ENCODE measurements around the gene IFIT3.
"Not testable (repeated sequence)": the region's sequence is repeated elsewhere in the genome, so short reads cannot be mapped to it uniquely, and the experiment has no call there.

Gene IFIT3

DNA sequence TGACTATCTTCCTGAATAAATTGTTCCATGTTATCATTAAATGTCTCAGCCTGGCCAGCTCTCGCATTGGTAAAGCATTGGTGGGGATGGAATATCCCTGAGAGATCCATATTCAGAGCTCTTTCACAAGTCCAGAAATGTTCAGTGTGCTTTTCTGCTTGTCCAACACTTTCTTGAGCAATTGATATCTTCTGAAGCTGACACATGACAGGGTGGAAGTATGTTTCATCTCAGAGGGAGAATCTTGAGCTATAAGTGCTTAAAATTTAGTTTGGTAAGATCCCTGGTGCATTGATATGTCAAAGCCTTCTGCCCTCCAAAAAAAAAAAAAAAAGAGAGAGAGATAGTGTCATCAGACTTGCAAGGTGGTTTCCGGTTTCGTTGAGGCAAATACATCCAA is 7.4 kb downstream of the IFIT3 start:
- DNase-seq (ENCODE audit: low read depth in 3 of 3), result no peak

- no peak for DNase-seq (ENCODE audit: low read depth in 3 of 3)
These were observed 8.4 kb downstream of the IFIT3 start for GRCh38 chr10:89336241-89336640.

DNA sequence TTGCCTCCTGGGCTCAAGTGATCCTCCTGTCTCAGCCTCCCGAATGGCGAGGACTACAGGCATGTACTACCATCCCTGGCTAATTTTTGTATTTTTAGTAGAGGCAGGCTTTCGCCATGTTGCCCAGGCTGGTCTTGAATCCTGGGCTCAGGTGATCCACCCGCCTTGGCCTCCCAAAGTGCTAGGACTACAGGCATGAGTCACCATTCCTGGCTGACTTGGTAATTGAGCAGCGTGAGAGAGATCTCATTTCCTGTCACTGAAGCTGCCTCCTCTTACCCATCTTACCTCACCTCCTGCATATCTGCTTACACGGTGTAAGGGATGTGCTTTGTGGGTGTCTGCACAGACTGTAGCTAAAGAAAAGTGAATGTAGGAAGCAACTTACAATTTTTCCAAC is 9.7 kb downstream of the IFIT3 start:
- peak in 1 of 3 donors; percentile 18 for DNase-seq (ENCODE audit: low read depth in 3 of 3)

- no peak for DNase-seq (ENCODE audit: low read depth in 3 of 3)
These were observed 10.9 kb downstream of the IFIT3 start for GRCh38 chr10:89338713-89339112.

- DNase-seq (ENCODE audit: low read depth in 3 of 3), result no peak
These were observed 12.1 kb downstream of the IFIT3 start for GRCh38 chr10:89339875-89340274.

DNA sequence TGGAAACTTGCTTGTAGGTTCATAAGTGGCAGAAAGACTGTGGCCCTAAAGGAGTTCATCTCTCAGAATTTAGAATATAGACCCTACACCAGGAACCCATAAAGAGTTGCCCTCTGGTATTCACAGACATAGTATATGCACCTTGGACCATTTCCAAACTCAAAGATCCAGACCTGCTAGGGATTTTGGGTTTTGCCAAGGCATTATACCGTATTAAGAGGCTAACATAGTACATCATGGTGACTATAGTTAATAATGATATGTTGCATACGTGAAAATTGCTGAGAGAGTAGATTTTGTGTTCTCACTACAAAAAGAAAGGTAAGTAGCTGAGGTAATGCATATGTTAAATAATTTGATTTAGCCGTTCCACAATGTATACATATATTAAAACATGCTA is 13.9 kb downstream of the IFIT3 start:
- DNase-seq (ENCODE audit: low read depth in 3 of 3), result no peak

DNA sequence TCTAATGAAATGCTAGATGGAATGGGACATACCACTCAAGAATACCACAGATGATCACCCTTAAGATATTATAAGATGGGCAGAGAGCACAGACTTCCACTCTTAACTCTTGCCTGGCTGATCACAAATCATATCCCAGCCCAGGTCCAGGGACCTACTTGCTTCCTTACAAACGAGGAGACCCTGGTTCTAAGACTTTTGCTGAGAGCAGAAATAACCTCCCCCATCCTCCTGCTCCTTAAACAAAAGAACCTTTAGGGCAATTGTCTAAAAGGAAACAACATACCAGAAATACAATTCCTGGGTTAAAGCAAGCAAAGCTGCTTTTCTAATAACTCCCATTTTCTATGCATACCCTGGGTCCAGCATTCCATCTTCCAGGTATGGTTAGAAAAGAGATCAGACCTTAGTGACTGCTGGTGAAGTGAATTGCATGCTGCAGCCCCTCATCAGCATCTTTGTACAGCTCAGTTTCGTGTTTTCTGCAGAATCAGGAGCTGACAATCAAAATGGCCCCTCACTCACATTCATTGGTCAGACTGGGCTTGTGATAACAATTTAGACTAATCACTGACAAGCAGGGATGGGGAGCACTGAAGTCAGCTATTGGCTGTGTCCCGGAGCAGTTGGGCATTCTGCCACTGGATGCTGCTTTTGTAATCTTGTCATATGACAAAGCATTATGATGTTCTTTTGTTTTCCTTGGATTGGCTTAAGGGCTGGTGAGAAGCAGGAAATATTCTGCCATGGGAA is 14.6 kb downstream of the IFIT3 start:
- DNase-seq (ENCODE audit: low read depth in 3 of 3), result no peak

DNA sequence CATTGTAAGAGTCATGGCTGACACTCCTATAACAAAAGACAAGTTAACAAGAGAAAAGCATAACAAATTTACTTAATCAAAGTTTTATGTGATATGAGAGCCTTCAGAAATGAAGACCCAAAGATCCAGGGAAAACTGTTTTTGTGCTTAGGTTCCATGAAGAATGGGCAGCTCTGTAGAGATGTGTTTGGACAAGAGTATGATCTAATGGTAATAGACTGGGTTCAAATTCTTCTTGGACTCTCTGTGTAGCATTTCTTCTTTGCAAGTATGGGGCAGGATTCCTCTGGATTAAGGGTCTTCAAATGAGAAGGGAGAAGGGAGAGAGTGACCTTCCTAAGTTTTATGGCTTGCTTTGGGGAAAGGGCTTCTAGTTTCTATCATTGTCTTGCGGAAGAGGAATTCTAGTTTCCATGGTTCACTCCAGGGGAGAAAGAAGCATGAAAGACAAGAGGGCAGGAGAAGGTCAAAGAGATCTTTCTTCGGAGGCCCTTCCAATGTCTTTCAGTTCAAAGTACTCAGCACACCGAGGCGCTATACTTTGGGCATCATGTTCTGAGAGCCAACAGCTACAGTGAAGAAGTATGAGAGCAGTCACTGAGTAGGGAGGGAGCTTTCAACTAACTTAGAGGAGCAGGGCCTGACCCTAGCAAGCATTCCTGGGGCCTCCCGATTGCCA is 15.4 kb downstream of the IFIT3 start:
- DNase-seq (ENCODE audit: low read depth in 3 of 3), result no peak

- no peak for DNase-seq (ENCODE audit: low read depth in 3 of 3)
These were observed 16.4 kb downstream of the IFIT3 start for GRCh38 chr10:89344156-89344555.

GRCh38 chr10:89345367-89346000 is 17.7 kb downstream of the IFIT3 start:
- DNase-seq (ENCODE audit: low read depth in 3 of 3), result no peak

DNA sequence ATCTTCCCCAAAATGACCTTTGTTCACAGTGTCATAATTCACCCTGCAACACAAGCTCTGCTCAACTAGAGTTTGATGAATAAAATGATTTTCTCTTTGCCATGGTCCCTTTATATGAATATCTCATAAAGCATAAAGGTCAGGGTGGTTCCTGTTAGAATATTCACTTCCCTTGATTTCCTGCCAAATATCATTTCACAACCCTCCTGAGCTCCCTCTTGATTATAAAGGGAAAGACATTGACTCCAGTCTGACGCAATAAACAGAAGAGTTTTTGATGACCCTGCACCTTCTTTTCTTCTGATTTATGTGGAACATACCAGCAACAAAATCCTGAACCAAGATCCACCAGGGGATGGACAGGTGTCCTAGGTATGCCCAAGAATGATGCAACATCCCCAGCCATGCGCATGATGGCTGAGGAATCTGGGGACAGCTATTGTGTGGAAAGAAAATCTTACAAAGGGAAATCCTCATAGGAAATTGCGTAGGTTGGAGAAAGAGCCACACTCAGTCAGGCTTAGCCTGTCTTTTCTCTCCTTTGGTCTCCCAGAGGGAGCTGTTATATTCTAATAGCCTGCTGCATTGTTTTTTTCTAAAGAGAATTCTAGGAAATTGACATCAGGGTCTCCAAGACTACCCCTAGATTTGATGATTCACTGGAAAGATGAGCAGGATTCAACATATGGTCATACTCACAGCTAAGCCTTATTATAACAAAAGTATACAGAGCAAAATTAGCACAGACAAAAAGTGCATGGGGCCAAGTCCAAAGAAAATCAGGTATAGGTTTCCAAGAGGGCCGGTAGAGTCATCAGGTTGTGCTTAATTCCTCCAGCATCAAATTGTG is 18.8 kb downstream of the IFIT3 start:
- DNase-seq (ENCODE audit: low read depth in 3 of 3), result no peak

DNA sequence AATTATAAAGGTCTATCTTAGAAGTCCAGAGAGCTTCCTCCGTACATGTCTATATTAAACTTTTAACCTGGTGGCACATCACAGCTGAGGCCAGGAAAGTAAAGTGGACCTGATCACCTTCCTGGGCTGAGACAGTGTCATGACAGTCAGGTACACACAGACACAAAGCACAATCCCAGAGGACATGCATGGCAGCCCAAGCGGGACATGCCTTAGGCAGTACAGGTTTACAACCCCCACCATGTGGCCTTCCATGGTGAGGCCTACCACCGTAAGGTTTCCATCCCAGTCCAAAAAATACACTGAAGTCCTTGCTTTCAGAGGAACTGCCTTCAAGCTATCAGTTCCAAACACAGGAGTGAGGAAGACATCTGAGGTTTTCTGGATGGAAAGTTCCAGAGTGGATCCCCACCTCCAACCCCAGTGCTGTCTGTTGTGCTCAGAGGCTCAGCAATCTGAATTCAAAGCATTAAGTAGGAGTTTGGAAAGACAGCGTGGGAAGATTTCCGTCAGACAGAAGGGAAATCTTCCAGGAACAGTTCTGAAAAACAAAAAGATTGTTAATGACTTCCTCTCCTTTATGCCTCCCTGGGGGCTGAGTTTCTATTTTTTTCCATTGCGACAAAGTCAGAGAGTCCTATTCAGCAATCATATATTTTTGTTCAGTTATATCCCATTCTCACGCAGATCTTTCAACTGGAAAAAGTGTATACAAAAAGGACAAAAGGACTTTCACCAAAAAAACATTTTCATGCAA is 20.1 kb downstream of the IFIT3 start:
- DNase-seq (ENCODE audit: low read depth in 3 of 3), result no peak

DNA sequence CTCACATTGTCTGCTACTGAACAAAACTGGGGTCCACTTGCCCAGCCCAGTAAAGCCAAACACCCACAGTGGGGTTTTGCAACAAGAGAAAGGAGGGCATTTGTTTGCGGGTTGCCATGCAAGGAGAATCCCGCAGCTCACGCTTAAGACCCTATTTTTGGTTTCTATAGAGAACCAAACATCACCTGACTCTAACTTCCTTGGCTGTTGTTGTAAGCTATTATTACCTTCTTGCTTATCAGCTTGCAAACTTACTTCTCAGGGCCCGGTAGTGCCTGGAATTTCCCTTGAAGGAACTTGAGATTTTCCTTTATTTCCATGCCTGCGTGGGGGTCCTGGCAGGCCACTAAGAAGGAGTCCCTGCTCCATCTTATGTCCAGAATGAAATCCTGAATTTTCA is 20.7 kb downstream of the IFIT3 start:
- no peak for DNase-seq (ENCODE audit: low read depth in 3 of 3)

- DNase-seq (ENCODE audit: low read depth in 3 of 3), result no peak
These were observed 21.2 kb downstream of the IFIT3 start for GRCh38 chr10:89348975-89349374.

- not testable (repeated sequence) for DNase-seq (ENCODE audit: low read depth in 3 of 3)
These were observed 23.0 kb downstream of the IFIT3 start for GRCh38 chr10:89350631-89351315.

DNA sequence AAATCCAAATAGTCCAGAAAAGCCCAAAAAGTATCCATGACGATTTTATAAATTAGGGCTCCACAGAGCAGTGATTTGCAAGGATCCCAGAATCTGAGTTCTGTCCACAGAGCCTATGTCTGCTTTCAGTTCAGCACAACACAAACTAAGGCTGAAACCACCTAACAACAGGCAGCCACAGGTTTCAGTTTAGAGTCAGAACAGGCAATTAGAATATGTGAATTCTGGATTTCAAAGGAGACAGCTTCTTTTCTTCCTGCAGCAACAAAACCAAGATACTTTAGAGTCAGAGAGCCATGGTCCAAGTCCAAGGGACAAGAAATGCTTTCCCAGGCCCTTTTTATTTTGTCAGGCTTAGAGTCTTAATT is 23.6 kb downstream of the IFIT3 start:
- DNase-seq (ENCODE audit: low read depth in 3 of 3), result no peak

DNA sequence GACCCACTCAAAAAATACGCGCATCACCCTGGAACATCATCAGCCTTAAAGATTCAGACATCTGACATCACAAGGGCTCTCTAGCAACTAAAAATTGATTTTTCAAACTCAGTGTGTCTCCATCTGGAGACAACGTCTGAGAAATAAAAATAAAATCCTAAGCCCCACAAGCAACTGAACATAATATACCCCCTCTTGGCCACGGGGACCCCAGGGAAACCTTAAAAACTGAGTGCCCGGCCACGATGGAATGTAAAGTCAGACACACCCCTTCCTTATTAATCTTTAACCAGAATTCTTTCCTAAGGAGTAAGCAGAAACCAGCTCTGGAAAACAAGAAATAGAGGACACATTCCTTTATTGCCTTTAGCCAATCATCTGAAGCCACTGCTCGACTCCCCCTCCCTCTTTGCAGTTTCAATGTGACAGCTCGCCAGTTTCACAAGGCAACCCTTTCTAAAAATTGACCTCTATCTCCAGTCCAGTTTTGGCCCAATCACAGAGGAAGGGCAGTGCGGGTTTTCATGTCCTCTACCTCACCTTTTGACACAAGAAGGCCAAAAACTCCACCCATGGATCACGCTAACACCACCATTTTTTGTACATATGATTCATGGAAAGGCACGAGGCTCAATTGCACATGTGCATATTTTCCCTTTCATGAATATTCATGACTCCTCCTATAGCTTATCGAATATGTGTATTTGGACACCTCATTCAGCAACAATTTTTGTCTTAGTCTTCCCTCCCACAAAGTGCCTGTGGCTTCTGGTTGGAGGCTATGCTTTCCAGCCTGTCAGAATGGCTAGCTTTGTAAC is 24.2 kb downstream of the IFIT3 start:
- no peak for DNase-seq (ENCODE audit: low read depth in 3 of 3)

- no peak for DNase-seq (ENCODE audit: low read depth in 3 of 3)
These were observed 25.0 kb downstream of the IFIT3 start for GRCh38 chr10:89352802-89353201.

DNA sequence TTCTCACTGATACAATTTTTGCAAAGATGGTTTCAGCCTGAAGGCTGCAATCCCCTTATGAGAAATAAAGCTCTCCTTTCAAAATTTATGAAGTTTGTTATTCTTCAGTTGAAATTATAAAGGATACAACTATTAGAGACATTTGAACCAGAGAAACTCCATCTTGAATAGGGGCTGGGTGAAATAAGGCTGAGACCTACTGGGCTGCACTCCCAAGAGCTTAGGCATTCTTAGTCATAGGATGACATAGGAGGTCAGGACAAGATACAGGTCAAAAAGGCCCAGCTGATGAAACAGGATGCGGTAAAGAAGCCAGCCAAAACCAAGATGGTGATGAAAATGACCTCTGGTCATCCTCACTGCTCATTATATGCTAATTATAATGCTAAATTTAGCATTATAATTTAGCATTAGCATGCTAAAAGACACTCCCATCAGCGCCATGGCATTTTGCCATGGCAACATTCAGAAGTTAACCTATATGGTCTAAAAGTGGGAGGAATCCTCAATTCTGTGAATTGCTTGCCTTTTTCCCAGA is 27.7 kb downstream of the IFIT3 start:
- DNase-seq (ENCODE audit: low read depth in 3 of 3), result no peak

DNA sequence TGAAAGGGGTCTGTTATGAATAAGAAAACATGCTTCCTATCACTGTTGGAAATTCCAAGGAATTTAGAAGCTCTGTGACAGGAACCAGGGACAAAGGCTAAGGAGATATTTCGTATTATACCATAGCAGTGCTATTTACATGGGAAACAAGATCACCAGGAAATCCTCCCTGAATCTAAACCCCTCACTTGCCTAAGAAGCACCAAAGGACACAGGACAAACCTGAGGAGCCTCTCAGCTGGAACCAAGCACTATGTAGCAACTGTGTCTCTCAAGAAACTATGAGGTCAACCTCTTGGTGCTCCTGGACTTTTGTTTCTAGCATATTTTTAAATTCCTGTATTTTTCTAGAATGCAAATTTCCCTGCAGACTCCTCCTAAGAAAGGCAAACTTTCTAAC is 29.3 kb downstream of the IFIT3 start:
- DNase-seq (ENCODE audit: low read depth in 3 of 3), result no peak

Data from stimulated activated CD4-positive, alpha-beta T cell treated with anti-CD3 and anti-CD28 coated beads, TNF-alpha, amount 100 ng/mL, for 48 hours (primary cell).